Neutrophil (primary cell): ENCODE data around the gene ABCC8.

Experiments
- H3K27ac ChIP-seq: fragments of 200-600 bp; sonication (generic); 2 replicates; pipeline ENCODE4 v1.5.1; 2016; ENCODE audit warnings: mild to moderate bottlenecking, moderate library complexity
- H3K27me3 ChIP-seq: fragments of 200-600 bp; sonication (generic); 2 replicates; pipeline ENCODE4 v1.6.0; 2016; ENCODE audit warnings: mild to moderate bottlenecking
- H3K36me3 ChIP-seq: fragments of 200-600 bp; sonication (generic); 2 replicates; pipeline ENCODE4 v1.5.1; 2017
- H3K4me1 ChIP-seq, 2 experiments: fragments of 200-600 bp in 1 of 2; sonication (generic) in 1 of 2; 1 replicate in 1 of 2; 2 replicates in 1 of 2; pipeline versions ENCODE4 v1.5.1 to v1.6.1; 2013 to 2016; ENCODE audit warnings: low read depth in 1 of 2, low read length in 1 of 2, mild to moderate bottlenecking in 1 of 2, moderate library complexity in 1 of 2; ENCODE audit not compliant: control insufficient read depth in 1 of 2, insufficient read depth in 1 of 2
- H3K4me3 ChIP-seq, 2 experiments: fragments of 200-600 bp in 1 of 2; sonication (generic) in 1 of 2; 1 replicate in 1 of 2; 2 replicates in 1 of 2; pipeline ENCODE4 v1.5.1; 2013 to 2016; ENCODE audit warnings: low read depth in 1 of 2, low read length in 1 of 2, mild to moderate bottlenecking in 1 of 2, moderate library complexity in 1 of 2
- H3K9me3 ChIP-seq: fragments of 200-600 bp; sonication (generic); 2 replicates; pipeline ENCODE4 v1.5.1; 2016
- CTCF ChIP-seq: fragments of 200-600 bp; sonication (generic); IDR thresholded peaks from 2 replicates; pipeline ENCODE4 v1.5.1; 2016; ENCODE audit warnings: antibody characterized with exemption

The ABCC8 gene

GRCh38 chr11:17498475-17498874 is 21.8 kb upstream of the ABCC8 start:
- no peak overlapping the region for H3K4me3 ChIP-seq
- no peaks in the 10 kb centered on the region for H3K27me3 ChIP-seq
- TF ChIP-seq CTCF = no peak
- H3K9me3 ChIP-seq = no peaks in the 10 kb centered on the region
- no peak overlapping the region for H3K27ac ChIP-seq
- H3K36me3 ChIP-seq = no peaks in the 10 kb centered on the region
- H3K4me1 ChIP-seq = peaks cover 7 to 9% of the 10 kb centered on the region in 2 experiments

GRCh38 chr11:17498058-17498457 is 21.4 kb upstream of the ABCC8 start:
- H3K27me3 ChIP-seq = no peaks in the 10 kb centered on the region
- TF ChIP-seq CTCF = no peak

GRCh38 chr11:17496406-17496805 is 19.8 kb upstream of the ABCC8 start:
- Histone ChIP-seq H3K27me3 (no peaks in the 10 kb centered on the region), H3K9me3 (no peaks in the 10 kb centered on the region), H3K27ac (no peak overlapping the region), H3K4me1 (peaks cover 7 to 9% of the 10 kb centered on the region in 2 experiments), H3K36me3 (no peaks in the 10 kb centered on the region), H3K4me3 (no peak overlapping the region)
- no peak for TF ChIP-seq CTCF

More at GRCh38 chr11:17498058-17498457, 21.4 kb upstream of the ABCC8 start:
- Histone ChIP-seq H3K4me3 (no peak overlapping the region), H3K36me3 (no peaks in the 10 kb centered on the region), H3K4me1 (peaks cover 7 to 9% of the 10 kb centered on the region in 2 experiments), H3K9me3 (no peaks in the 10 kb centered on the region), H3K27ac (no peak overlapping the region)

GRCh38 chr11:17494019-17494418 is 17.4 kb upstream of the ABCC8 start:
- no peaks in the 10 kb centered on the region for H3K36me3 ChIP-seq
- H3K9me3 ChIP-seq = no peaks in the 10 kb centered on the region
- TF ChIP-seq CTCF = no peak
- H3K27me3 ChIP-seq = no peaks in the 10 kb centered on the region
- H3K27ac ChIP-seq = no peak overlapping the region
- H3K4me3 ChIP-seq = no peak overlapping the region
- peaks cover 7 to 9% of the 10 kb centered on the region in 2 experiments for H3K4me1 ChIP-seq

GRCh38 chr11:17490938-17491337 is 14.3 kb upstream of the ABCC8 start:
- no peak overlapping the region for H3K4me3 ChIP-seq
- no peaks in the 10 kb centered on the region for H3K36me3 ChIP-seq
- no peaks in the 10 kb centered on the region for H3K9me3 ChIP-seq
- H3K27ac ChIP-seq = no peak overlapping the region
- H3K4me1 ChIP-seq = no peaks in the 10 kb centered on the region
- H3K27me3 ChIP-seq = no peaks in the 10 kb centered on the region
- TF ChIP-seq CTCF = no peak

- Histone ChIP-seq H3K27ac (no peak overlapping the region), H3K9me3 (no peaks in the 10 kb centered on the region), H3K4me1 (no peaks in the 10 kb centered on the region), H3K4me3 (no peak overlapping the region), H3K27me3 (no peaks in the 10 kb centered on the region), H3K36me3 (no peaks in the 10 kb centered on the region)
- TF ChIP-seq CTCF = no peak
These were observed 13.6 kb upstream of the ABCC8 start for GRCh38 chr11:17490232-17490631.
